CD4-positive, alpha-beta T cell treated with Interleukin-15 for 4 hours (primary cell): ENCODE data around the gene RAMAC.
"Not testable (repeated sequence)": the region's sequence is repeated elsewhere in the genome, so short reads cannot be mapped to it uniquely, and the experiment has no call there.

Source experiments
- DNase-seq: peaks from one replicate; pipeline ENCODE4 v3.0.0-alpha.2; 2020; ENCODE audit warnings: low spot score

The RAMAC gene

GRCh38 chr15:83014205-83014653 lies 28.2 kb downstream of the RAMAC start:
- no peak for DNase-seq

DNA sequence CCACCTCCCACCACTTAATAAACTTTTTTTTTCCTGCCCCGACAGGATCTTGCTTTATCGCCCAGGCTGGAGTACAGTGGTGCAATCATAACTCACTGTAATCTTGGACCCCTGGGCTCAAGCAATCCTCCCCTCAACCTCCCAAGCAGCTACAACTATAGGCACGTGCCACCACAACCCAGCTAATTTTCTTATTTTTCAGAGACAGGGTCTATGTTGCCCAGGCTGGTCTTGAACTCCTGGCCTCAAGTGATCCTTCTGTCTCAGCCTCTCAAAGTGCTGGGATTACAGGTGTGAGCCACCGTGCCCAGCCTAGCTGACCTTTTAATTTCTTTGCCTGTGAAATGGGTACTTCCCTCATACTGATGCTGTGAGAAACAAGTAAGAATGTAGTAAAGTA lies 29.4 kb downstream of the RAMAC start:
- no peak for DNase-seq

DNA sequence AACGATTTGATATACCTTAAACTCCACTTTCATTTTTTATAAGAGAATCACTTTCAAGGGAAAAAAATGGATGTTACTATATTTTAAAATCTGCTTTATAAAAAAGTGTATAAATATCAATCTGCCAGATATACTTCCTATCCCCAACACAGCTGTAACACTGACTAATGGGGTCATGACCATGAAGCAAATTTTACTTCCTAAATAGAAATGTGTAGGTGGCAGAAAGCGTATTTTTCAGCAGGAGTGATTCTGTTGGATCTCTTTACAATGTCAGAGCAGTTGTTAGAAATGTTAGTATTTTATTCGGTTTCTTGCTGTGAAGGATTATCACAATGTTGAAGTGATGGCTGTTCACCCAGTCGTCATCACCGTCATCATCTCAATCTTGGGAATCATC lies 30.9 kb downstream of the RAMAC start:
- no peak for DNase-seq

DNA sequence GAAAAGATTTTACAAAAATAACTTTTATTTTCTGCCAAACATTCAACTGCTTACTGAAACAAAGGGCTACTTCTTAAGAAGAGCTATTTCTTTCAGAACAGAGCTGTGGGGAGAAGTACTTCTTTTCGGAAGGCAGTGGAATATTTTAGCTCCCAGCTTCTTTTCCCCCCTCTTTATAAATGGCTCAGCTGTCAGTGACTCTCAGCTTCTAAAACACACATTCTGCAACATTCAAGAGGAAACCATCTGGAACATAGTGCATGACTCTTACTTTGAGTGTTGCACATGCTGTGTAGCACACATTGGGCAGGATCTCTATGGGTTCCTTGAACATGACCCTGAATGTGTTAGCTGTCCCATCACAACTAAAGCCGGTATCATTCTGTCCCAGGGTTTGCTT lies 32.4 kb downstream of the RAMAC start:
- DNase-seq, result no peak

DNA sequence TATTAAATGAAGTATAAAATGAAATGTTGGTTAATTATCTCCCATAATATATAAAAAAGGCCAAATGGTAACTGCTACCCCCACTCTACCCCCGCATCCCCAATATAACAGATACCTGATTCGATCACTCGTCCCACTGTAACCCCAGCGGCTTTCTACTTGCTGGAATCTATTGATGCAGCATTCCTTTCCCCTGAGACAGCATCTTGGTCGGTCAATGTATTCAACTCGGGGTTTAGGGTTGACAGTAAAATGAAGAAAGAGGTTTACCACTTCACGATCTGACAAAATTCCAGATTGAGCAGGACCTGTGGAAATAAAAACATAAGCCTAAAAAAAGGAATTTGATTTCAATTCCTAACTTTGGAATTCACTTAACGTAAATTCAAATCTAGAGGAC lies 44.0 kb downstream of the RAMAC start:
- no peak for DNase-seq

GRCh38 chr15:83031234-83031633 lies 45.2 kb downstream of the RAMAC start:
- not testable (repeated sequence) for DNase-seq

- DNase-seq, result no peak
These were observed 50.2 kb downstream of the RAMAC start for GRCh38 chr15:83036253-83036652.

GRCh38 chr15:83039206-83039605 lies 53.2 kb downstream of the RAMAC start:
- no peak for DNase-seq
